Stimulated activated CD8-positive, alpha-beta memory T cell treated with anti-CD3 and anti-CD28 coated beads, Interleukin-12 subunit alpha, Interleukin-12 subunit beta, amount 100 ng/mL, for 1 hour (primary cell): ENCODE measurements around the gene LARGE1.

Experiments used
- DNase-seq: peaks from one replicate; pipeline ENCODE4 v3.0.0-alpha.2; 2020; ENCODE audit warnings: low read depth

LARGE1 gene

DNA sequence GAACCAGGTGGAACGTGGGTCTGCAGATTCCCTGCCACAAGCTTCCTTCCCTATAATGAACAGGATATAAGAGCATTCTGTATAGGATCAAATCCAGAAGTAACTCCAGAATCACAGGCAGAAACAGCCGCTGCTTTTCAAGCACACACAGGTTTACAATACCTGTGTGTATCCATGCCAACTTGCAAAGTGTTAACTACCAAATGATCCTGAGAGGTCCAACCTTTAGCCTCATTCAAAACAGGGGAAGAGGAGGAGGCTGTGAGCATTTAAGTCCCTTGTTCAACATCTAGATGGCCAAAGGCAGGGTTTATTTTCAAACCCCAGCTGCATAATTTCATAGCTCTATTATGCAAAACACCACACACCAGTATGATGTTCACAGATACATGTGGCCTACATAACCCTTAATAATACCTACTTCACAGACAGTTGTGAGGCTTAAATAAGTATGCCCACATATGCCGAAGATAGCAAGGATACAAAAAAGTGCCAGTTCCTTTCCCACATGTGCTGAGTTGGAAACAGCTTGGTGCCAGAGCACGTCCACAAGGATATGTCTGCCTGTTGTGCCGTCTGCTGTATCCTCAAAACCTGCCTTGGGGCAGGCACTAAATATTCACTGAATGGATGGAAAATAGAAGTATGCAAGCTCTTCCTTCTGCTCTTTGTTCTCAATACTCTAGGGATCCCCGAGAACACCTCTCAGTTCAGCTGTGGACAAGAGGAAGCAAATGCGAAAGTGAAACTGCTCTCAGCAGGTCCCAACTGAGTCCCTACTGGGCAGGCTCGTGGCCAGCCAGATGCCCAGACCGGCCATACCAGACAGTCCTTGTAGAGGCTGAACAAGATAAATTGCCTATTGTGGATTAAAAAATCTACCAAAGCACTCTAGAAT lies 66.8 kb downstream of the LARGE1 start:
- no peak for DNase-seq

DNA sequence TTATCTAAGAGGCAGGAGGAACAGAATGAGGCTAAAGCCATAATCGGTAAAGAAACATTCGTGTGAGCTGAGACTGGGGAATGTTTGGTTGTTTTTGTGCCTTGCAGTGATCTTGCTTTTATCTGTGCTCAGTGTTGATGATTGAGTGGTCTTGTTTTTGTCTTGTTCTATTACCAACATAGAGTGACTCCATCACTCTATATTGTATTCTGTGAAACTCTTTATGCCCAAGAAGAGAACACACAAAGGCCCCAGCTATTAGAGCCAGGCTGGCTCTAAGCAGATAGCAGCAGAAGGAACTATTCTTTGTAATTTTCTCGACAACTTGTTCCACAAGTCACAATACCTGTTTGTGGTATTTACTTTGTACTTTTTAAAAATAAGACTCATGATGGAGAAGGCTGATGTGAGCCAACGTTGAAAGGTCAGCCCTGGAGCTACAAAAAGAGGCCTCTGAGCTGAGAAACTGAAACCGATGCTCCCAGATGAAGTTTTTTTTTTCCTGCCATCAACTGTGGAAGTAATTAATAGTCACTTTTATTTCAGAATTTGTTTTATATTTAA lies 68.4 kb downstream of the LARGE1 start:
- no peak for DNase-seq

DNA sequence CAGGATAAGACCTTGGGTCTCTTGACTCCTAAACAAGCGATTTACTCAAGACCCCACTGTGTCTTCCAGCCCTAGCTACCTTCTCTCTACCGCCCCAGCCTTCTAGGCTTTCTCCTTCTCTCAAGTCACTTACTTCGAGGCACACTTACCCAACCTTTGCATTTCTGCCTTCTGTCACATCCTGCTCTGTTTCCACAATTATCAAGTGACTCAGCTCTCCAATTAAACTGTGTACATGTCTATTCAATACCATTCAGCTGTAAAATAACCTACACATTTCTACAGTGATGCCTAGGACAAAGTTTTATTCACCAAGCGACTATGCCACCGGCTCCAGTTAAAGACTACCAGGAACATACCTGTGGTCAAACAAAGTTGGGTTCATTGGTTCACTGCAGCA lies 69.0 kb downstream of the LARGE1 start:
- no peak for DNase-seq

- DNase-seq = no peak
These were observed 69.6 kb downstream of the LARGE1 start for GRCh38 chr22:33850724-33851123.

- DNase-seq = no peak
These were observed 70.1 kb downstream of the LARGE1 start for GRCh38 chr22:33850193-33850592.

DNA sequence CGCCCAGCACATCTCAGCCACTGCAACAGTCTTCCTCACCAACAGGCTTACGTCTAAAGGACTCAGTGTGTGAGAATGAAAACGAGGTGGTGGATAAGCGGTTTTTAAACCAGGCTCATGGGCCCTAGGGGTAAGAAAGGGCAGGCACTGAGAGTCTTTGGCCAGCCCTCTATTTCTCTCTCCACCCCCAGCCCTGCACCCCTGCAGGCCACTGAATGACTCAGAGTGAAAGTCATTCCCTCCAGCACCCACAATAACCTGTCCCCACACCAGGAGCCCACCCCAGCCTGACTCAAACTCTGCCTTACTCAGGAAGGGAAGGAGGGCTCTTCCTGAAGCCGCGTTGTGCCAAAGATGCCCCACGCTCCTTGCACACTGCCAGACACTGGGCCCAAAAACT lies 72.0 kb downstream of the LARGE1 start:
- DNase-seq = no peak

- DNase-seq = no peak
These were observed 76.0 kb downstream of the LARGE1 start for GRCh38 chr22:33844273-33844672.

GRCh38 chr22:33842421-33843094 lies 77.7 kb downstream of the LARGE1 start:
- no peak for DNase-seq

GRCh38 chr22:33842006-33842354 lies 78.3 kb downstream of the LARGE1 start:
- DNase-seq = no peak

GRCh38 chr22:33841281-33842005 lies 78.8 kb downstream of the LARGE1 start:
- no peak for DNase-seq

DNA sequence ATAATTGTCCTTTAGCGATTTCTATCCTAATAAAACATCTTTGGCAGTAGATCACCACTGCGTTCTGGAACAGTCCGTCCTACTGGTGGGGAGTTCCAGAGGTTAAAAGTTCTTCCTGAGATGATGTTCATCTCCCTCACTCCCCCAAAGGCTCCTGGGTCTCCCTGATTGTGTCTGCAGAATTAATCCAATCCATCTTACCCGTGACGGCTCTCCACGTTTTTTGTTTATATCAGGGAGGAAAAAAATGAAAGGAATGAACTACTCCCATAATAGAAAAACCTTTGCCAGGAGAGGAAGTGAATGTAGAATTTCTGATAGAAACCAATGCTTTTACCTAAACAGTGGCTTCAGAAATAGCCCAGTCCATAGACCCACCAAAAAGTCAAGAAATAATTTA lies 81.6 kb downstream of the LARGE1 start:
- no peak for DNase-seq

DNA sequence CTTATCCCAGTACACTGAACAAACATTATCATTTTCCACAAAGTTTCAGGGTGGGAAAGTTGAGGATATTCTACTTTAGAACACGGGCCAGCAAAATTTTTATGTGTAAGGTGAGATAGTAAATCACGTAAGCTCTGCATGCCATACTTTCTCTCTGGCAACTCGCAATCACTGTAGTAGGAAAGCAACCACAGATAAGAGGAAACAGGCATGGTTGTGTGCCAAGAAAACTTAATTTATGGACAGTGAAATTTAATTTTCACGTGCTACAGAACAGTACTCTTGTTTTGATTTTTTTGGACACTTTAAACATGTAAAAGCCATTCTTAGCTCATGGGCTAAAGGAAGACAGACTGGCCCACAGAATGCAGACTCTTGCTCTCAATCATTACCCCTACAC lies 82.5 kb downstream of the LARGE1 start:
- DNase-seq = no peak

DNA sequence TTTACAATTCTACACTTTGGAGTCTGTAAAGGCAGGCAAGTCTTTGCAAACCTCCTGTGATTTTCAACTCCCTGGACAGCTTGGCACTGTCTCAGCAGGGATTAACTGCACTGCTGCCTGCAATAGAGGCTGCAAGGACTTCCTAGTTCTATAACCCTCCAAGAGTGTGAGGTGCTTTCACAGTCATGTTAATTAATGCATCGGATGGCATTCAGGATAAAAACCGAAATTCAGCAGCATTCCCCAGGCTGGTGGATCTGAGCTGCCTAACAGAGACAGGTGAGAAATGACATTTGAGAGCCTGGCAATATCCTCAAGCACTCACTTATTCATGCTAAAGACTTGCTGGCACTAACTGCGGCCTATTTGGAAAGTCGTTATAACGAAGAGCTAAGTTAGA lies 85.0 kb downstream of the LARGE1 start:
- no peak for DNase-seq

DNA sequence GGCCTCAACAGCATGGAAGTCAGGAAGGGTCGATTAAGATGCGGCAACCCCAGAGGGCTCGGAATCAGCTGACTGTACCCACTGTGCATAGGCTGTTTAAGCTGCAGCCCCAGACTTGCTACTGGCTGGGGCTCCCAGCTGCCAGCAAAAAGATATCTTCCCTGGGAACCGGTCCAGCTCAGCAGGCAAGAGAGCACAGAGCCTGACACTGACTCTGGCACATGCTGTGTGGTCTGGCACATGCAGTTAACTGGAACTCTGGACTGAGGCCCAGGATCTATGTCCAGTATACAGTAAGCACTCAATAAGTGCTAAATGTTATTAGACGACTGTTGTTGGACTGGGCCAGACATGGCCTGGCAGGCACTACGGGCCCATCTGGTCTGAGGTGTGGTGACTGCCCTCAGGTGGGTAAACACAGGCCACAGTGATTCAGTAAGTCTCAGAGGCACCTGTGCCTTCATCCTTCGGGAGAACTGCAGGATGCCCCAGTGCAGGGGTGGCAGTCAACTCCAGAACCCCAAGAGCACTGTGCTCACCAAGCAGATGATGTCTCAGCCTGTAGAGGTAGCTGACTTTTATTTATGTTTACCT lies 87.6 kb downstream of the LARGE1 start:
- no peak for DNase-seq

- no peak for DNase-seq
These were observed 88.6 kb downstream of the LARGE1 start for GRCh38 chr22:33831651-33832050.

- no peak for DNase-seq
These were observed 89.1 kb downstream of the LARGE1 start for GRCh38 chr22:33831207-33831606.

- no peak for DNase-seq
These were observed 90.6 kb downstream of the LARGE1 start for GRCh38 chr22:33829546-33830280.

- DNase-seq = no peak
These were observed 92.0 kb downstream of the LARGE1 start for GRCh38 chr22:33828302-33828701.

- DNase-seq = no peak
These were observed 94.5 kb downstream of the LARGE1 start for GRCh38 chr22:33825761-33826160.

GRCh38 chr22:33823552-33823951 lies 96.7 kb downstream of the LARGE1 start:
- DNase-seq = no peak

- DNase-seq = no peak
These were observed 99.0 kb downstream of the LARGE1 start for GRCh38 chr22:33821290-33821689.

- no peak for DNase-seq
These were observed 100.5 kb downstream of the LARGE1 start for GRCh38 chr22:33819743-33820142.
